Right renal cortex interstitium (tissue), 3 donors: ENCODE measurements around the gene RAB31. TPM values are rescaled to one million over a fixed set of nuclear protein-coding genes. Genes with fewer than 3 reads are reported as not detected.
A peak's percentile ranks its signal among the peaks of the same experiment; 100 is the strongest.
"Not testable (repeated sequence)": the region's sequence is repeated elsewhere in the genome, so short reads cannot be mapped to it uniquely, and the experiment has no call there.

ENCODE experiments used
- DNase-seq, 3 donors: peaks; one replicate each; pipeline ENCODE4 v3.0.0-alpha.2; 2013; ENCODE audit warnings: low read depth in 3 of 3, low spot score in 2 of 3
- polyA plus RNA-seq, 3 donors: library from polyadenylated mRNA; unstranded; fragments of 120-200 nt; gene quantifications; one replicate each; pipeline ENCODE4 v1.2.1, GENCODE V29; 2013; ENCODE audit not compliant: insufficient read length in 3 of 3

The RAB31 gene
- polyA plus RNA-seq, 3 donors: 32.0 to 34.0 (median 32.3) TPM

DNA sequence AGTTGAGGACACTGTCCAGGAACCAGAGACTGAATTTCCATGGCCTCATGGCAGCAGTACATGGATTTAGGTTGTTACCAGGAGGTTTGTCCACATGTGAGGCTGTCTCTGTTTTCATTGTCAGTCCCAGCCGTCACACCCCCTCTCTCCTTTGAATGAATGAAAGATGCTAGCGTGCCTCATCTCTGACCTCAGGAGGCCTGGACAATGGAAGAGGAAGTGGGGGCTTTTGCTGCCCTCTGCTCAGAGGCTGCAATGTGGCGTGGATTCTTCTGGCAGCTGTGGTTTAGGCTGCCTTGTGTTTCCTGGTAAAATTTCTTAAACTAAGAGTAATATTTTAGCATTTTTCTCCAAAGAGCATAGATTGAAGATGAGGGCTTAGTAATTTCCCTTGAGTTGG lies 47.5 kb downstream of the RAB31 start:
- DNase-seq: no peak

DNA sequence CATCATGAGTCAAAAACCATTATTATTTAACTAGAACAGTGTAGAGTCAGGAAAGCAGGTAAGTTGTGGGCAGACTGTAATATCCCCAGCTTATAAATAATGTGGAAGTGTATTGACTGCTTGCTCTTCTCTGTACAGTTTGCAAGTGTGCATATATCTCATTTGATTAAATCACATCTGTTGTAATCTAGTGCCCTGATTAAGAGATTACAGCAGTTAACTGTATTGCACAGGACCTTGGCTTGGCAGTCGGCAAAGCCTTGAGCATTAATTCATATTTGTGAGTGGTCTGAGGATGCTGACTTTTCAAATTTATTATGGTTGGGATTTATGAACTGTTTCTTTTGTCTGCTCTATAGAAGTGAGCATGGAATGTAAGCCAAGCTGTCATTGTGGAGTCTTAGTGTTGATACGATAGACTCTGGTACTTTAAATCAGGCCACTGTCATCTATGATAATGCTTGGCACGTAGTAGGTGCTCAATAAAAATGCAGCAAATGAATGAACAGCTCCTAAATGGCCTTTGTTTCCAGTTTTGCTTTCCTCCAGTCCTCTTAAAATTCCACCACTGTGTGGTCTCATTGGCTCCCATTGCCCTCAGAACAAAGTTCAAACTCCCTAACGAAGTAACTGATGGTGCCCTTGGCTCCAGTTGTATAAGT lies 48.3 kb downstream of the RAB31 start:
- DNase-seq: no peak

DNA sequence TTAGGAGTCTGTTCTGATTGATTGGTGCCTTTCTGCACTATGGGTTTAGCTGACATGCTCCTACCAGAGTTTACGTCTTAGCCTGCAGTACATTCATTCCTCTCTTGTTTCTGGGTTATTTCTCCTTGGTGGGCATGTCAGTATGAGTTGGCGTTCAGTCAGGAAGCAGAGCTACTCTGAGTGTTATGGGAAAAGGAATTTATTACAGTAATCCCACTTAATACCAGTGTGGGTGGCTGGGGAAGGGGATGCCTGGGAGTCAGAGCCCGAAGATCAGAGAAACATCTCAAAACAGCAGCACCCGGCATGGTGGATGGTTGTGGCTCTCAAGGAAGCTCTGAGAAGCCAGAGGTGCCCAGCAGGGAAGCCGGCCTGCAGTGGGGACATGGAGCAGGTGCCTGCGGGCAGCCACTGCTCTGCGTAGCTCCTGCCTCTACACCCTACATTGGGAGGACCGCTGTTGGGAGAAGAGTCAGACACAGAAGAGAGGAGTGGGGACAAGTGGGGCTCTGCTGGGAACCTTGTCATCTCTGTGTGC lies 48.9 kb downstream of the RAB31 start:
- no peak for DNase-seq

DNA sequence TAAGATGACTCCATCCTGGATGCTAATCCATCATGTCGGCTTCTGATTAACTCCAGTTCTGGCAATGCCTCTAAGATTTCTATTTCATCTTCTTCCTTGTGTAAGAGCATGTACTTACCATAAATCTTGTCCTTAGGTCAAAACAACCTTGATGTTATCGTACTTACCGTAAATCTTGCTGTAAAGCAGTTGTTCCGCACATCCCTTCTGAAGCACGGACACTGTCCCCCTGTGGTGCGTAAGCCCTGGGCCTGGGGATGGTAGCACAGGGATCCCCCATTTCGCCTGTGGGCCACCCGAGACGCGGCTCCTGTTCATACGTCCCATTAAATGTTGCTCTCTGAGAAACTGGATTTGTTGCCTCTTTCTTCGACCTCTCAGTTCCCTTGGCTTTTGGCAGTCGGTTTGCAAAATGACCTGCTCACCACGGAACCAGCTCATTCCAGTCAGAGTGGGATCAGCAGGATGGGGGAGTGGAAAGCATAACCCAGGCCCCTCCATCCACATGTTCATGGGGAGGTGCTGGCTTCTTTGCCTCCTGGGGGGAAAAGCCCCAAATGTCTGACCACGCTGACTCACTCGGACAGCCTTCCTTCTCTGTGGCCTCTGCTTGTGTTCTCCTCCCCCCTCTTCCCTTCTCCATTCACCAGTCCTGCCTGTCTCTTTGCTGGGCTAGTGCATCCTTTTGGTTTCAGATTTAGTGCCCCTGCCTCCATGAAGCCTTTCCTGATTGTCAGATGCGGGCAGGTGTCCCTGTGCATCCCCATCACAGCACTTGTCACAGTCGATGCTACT lies 49.9 kb downstream of the RAB31 start:
- no peak for DNase-seq

DNA sequence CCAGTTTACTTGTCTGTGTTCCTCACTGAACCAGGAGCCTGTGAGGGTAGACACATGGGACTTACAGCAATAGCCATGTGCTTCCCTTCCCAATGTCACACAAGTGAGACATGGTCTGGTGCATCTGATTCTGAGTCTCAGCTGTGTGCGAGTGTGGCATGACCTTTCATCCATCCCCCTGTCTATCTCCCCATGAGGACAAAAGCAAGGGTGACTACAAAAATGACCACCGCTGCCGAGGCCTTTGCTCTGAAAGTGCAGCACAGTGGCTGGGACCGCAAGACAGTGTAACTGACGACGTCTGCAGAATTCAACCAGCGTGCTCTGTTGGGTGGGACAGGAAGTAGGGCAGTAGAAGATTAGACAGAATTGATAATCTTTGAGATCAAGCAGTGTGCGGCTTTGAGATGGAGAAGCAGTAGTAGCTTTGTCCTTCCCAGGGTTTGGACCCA lies 50.5 kb downstream of the RAB31 start:
- DNase-seq: no peak

DNA sequence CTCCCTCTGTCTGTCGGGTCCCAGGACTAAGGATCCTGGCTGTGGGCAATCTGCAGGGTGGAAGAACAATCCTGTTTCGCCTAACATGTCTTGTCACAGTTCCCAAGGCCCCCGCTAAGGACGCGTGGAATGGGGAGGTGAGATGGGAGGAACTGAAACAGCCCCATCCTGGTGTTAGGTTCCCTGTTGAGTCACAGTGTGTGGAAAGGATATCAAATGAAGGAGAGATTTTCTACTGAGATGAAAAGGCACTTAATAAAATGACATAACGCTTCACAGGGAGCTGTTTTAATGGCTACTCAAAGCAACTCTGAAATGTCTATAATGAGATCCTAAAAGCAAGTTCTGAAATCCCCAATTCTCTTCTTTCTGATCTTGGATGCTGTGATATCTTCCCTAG lies 52.5 kb downstream of the RAB31 start:
- DNase-seq: no peak

DNA sequence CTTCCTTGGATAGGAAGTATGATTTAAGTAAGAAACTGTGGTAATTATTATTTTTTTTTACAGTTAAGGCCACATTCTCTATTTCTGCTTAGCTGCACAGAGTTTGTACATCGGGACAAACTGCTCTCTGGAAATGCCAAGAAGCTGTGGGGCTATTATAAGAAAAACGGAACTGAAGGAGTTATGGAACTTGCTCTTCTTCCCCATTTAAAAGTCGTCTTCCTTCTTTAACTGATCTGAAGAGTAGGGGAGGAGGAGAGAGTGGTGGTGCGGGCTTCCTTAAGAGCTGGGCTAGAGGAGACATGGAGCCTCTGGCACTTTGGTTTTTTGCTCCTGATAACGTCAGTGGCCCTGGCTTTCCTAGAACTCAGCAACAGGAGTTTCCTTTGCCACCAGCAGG lies 54.4 kb downstream of the RAB31 start:
- no peak for DNase-seq

DNA sequence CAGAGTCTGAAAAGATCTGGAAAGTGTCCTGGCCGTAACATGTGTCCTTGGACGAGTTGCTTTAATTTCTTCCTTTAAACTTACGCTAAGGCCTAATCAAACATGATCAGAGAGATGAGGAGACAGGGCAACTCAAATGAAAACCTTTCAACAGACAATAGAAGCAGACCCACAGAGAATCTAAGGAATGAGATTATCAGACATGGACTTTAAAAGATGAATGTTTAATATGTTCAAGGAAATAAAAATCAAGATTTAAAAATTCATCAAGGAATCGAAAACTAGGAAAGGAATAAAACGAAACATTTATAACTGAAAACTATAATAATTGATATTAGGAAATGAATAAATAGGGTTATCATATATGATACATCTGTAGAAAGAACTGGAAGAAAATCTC lies 55.1 kb downstream of the RAB31 start:
- DNase-seq: no peak

DNA sequence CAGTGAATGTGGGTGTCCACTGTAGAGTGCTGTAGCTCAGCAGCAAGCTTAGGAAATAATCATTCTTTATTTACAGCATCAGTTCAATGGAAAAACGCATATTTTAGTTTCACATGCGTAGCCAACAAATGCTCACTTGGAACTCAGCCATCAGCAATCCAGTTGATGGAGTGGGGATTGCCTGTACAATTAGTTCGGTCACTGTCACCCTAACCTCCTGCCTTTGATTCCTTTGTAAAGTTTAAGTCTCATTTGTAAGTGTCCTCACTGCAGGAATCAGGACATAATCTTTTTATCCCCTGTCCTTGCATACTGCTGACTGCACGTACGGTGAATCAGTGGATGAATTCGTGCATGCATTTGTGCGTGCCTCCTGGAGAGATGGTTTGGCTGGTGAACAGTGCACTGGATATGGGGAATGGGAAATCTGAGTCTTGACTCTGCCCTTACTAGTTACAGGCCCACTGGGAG lies 55.9 kb downstream of the RAB31 start:
- peak in 1 of 3 donors; percentile 48 for DNase-seq

DNA sequence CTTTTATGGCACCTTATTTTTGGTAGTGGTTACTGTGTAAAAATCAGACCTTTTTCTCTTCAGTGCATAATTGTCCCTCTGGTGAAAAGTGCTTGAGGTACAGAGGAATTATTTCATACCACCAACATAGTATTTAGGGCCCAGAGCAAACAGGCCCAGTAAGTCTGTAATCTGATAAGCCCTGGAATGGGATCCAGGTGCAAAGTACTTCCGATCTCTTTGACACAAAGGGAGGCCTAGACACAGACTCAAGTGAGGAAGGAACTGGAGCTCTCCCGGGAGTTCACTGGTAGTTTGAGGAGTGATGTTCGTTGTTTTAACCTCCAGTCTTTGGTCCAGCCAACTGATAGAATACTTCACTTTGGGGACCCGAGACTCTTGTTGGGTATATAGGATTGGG lies 57.4 kb downstream of the RAB31 start:
- DNase-seq: no peak

DNA sequence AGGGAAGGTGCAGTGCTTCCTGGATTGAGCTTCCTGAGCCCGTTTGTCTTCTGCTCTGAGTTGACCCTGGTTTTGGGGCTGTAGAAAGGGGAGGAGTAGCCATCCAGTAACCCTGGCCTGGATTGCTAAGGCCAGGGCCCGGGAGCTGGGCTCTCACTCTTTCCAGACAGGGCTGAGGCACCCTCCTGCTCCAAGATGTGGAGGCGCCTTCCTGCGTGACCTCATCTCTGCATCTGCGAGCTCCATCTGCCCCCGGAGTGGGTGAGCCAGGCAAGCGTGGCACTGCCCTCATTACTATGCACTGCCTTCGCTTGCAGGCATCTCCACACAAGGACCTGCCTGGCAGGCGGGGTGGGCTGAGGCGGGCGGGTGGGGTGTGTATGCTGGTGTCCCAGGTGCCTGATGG lies 58.0 kb downstream of the RAB31 start:
- DNase-seq: no peak

DNA sequence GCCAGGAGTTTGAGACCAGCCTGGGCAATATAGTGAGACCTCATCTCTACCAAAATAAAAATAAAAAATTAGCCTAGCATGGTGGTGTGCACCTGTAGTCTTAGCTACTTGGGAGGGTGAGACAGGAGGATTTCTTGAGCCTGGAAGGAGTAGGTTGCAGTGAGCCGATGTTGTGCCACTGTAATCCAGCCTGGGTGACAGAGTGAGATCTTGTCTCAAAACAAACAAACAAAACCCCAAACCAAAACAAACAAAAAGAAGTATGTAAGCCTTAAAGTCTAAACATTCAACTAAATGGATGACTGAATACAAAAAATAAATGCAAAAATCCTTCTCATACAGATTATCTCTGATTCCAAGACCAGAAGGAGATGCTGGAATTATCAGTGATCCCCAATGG lies 58.6 kb downstream of the RAB31 start:
- no peak for DNase-seq

DNA sequence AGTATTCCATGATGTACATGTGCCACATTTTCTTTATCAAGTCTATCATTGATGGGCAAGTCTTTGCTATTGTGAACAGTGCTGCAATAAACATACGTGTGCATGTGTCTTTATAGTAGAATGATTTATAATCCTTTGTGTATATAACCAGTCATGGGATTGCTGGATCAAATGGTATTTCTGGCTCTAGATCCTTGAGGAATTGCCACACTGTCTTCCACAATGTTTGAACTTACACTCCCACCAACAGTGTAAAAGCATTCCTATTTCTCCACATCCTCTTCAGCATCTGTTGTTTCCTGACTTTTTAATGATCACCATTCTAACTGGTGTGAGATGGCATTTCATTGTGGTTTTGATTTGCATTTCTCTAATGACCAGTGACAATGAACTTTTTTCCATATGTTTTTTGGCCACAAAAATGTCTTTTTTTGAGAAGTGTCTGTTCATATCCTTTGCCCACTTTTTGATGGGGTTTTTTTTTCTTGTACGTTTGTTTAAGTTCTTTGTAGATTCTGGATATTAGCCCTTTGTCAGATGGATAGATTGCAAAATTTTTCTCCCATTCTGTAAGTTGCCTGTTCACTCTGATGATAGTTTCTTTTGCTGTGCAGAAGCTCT lies 60.1 kb downstream of the RAB31 start:
- DNase-seq: not testable (repeated sequence)

DNA sequence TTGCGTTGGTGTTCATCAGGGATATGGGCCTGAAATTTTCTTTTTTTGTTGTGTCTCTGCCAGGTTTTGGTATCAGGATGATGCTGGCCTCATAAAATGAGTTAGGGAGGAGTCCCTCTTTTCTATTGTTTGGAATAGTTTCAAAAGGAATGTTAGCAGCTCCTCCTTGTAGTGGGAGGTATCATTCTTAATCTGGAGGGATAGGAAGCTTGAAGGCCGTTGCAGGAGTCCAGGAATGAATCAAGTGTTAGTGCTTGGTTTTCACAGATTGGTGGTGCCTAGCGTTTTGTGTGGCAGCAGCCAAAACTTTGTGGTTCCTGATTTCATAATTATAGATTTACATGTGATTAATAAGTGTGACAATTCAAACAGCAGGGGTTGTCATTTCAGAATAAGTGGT lies 62.0 kb downstream of the RAB31 start:
- not testable (repeated sequence) for DNase-seq

DNA sequence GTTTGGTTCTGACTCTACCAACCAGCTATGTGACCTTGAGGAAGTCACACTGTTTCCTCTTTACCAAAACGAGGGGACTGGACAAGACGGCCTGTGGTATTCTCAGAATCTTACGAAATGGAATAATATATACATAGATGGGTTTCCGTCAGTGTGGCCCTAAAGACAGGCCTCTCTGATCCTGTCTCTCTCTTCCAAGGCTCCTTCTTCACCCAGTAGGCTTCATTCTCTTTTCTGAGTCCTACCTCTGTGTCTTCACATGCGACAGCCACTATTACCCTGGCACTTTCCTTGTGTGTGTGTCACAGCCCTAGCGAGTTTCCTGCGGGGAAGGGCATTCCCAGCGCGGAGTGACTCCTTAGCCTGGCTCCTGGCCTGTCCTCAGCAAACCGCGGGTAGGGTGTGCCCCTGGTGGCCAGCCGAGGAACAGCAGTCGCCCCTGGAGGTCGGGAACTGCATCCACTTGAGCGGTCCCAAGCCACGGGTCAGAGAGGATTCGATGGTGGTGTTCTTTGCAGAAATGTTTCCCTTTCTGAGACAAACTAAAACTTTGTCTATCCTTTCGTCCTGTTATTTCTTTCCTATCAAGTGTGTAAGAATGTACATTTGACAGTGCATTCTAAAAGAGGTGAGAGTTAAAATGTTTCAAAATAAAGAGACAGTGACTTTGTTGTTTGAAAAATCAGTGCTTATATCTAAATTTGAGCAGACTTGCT lies 63.3 kb downstream of the RAB31 start:
- DNase-seq: peak; percentile 29 to 56 (median 52)

DNA sequence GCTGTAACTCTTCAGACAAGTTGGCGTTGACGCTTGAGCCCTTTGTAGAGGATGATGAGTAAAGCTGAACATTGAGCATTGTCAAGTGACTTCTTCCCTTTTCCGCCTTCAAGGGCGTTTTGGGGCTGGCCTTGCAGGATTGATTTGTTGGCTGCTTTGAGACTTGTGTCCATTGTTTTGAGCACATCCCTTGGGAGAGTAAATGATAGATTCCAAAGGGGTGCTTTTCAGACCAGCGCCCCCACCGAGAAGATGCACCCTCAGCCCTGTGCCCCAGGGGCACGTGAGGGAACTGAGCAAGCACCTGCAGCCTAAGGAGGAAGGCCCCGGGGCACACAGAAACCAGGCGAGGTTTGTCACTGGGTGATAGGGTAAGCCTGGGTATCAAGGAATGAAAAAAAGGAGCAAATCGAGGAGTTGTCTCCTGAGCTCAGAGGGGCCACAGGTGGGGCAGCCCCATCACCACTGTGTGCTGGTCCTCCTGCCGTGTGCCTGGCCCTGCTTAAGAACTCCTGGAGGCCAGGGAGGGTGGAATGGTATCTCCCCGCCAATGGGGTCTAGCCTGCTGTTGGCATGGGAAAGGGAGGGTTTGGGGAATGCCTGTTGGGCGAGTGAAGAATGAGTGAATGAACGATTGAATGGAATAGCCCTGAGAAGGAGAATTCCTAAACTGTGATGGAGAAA lies 64.0 kb downstream of the RAB31 start:
- no peak for DNase-seq

DNA sequence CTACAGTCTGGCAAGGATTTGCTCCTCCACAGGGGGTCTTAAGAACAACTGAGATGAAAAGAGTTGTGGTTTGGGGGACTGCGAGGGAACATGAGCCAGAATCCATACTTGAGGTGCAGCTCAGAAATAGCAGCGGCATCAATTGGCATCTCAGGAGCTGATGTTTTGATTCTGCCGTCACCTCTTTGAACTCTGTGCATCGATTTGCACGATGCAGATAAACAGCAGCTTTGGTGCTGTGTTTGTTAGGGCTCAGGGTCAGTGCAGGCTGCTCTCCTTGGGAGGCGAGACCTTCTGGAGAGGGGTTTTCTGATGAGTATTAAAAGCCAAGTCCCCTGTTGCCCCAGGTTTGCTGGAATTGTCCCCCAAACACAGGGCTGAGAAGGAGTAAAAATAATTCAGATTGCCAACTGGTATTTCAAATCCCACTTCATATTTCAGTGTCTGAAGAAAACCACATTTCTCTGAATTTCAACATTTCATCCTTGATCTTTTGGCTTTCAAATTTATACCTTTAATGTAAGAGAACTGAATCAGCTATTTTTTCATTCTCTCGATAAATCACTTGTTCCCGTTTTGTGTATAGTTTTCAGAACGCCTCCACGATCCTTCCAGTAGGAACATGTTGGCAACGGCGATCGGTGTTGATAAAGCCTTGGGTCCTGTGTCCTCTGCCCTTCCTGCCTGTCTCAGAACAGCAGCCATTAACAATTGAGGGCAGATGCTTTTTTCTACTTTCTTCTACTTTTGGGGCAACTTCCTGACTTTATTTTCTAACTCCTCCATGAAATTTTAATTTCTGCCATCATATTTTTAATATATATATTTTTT lies 65.0 kb downstream of the RAB31 start:
- no peak for DNase-seq

DNA sequence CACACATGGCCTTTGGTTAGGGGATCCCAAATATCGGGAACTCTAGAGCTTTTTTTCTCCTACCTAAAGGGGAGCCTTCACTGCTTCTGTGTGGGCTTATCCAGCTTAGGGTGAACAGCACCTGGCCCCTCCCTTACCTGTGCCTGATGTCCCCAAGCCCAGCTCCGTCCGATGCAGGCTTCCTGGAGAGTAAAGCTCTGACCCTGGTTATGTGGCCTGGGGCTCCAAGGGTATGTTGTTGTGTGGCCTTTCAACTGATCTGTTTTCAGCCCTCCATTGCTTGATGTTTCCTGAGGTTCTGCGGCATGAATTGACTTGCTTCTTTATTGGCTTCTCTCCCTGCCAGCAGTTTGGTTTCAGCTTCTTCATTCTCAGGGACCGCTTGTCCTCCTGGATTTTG lies 66.0 kb downstream of the RAB31 start:
- no peak for DNase-seq

DNA sequence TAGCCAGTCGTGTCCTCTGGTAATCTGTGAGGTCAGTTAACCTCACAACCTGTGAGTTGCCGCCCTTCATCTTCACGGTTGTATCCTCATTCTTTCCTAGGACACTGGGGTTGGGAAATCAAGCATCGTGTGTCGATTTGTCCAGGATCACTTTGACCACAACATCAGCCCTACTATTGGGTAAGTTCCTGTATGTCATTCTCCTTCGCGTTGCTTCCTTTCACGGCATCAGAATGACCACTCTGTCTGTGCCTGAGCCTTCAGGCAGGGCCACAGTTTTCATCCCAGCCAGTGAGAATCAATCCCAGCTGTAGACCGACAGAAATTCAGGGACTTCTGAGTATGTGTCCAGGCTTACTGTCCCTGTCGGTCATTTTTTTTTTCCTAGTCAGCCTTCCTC lies 67.1 kb downstream of the RAB31 start:
- DNase-seq: no peak
